Retina (tissue), 1 donor: ENCODE measurements around the gene TLX2.

Source experiments
- DNase-seq: peaks from one replicate; pipeline ENCODE4 v3.0.0-alpha.2; 2016

TLX2 gene

DNA sequence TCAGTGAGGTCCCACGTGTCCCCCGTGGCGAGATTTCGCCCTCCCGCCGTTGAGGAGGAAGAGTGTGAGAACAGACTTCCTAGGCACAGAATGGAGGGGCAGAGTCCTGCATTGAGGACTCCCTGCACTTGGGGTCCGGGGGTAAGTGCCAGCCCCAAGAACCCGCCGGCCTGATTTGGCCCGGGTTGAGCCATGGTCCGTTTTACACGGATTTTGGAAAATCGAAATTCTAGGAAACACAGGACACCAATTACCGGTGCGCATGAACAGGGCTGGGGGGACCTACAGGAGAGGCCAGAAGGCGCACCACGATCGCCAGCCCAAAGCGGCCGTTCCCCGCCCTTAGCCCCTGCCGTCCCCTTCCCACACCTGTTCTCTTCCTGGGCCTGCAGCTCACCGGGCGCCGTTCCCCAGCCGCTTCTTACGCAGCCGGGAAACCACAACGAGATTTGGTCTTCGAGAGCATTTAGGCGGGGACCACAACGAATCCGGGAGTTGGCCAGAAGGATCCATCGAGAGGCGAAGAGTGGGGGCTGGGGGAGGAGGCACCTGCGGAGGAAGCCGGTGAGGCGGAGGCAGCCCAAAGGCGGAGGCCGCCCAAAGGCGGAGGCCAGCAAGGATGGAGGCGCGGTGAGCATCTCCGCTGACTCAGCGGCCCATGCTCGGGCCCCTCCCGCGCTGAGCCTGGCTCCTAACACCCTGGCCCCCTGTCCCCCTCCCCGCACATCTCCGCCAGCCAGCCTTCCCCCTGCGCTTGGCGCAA, 464 bp upstream of the TLX2 start:
- peak; percentile 75 for DNase-seq

DNA sequence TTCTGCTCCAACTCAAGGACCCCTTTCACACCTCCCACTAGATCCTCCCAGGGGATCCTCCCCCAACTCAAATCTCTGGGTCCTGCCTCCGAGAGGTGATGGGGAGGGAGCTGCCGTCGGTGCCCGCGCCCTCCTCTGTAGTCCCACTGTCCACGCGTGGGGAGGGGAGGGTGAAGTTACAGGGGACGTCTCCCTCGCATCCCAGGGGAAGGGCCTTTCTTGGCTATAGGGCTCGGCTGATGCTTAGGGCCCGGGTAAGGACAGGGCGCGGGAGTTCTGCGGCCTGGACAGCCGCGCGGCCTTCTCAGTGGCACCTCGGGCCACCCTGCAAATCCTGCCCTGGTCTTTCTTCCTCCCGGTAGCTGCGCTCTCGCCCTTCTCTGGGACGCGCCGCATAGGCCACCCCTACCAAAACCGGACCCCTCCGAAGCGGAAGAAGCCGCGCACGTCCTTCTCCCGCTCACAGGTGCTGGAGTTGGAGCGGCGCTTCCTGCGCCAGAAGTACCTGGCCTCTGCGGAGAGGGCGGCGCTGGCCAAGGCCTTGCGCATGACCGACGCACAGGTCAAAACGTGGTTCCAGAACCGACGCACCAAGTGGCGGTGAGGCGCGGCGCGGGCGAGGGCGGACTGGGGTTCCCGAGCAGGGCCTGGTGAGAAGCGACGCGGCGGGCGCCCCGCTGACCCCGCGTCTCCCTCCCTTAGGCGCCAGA, 1.2 kb downstream of the TLX2 start:
- peak; percentile 43 for DNase-seq

DNA sequence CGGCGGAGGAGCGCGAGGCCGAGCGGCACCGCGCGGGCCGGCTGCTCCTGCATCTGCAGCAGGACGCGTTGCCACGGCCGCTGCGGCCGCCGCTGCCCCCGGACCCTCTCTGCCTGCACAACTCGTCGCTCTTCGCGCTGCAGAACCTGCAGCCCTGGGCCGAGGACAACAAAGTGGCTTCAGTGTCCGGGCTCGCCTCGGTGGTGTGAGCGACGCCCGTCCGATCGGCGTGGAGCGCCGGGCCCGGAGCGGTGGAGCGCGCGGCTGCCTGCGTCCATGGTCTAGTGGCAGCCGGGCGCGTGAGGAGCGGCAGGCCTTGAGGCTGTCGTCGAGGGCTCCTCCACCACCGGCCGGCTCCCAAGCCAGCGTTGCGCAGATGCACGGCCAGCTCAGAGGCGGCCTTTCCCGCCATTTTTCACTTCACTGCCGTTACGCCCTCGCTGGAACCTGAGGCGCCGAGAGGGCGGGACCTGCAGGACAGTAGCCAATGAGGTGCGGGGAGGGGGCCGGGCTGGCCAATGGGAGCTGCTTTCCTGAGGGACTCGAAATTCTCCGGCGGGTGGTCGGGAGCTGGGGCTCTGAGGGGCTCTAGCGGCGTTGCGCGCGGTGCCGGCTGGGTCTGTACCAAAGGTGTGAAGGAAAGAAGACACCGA, 1.9 kb downstream of the TLX2 start:
- peak; percentile 86 for DNase-seq

GRCh38 chr2:74516650-74517049, 2.4 kb downstream of the TLX2 start:
- no peak for DNase-seq

- DNase-seq, result no peak
Observed at GRCh38 chr2:74522516-74522915, 8.3 kb downstream of the TLX2 start.

GRCh38 chr2:74524005-74524404, 9.8 kb downstream of the TLX2 start:
- DNase-seq, result no peak

GRCh38 chr2:74524955-74525716, 10.9 kb downstream of the TLX2 start:
- DNase-seq, result no peak

DNA sequence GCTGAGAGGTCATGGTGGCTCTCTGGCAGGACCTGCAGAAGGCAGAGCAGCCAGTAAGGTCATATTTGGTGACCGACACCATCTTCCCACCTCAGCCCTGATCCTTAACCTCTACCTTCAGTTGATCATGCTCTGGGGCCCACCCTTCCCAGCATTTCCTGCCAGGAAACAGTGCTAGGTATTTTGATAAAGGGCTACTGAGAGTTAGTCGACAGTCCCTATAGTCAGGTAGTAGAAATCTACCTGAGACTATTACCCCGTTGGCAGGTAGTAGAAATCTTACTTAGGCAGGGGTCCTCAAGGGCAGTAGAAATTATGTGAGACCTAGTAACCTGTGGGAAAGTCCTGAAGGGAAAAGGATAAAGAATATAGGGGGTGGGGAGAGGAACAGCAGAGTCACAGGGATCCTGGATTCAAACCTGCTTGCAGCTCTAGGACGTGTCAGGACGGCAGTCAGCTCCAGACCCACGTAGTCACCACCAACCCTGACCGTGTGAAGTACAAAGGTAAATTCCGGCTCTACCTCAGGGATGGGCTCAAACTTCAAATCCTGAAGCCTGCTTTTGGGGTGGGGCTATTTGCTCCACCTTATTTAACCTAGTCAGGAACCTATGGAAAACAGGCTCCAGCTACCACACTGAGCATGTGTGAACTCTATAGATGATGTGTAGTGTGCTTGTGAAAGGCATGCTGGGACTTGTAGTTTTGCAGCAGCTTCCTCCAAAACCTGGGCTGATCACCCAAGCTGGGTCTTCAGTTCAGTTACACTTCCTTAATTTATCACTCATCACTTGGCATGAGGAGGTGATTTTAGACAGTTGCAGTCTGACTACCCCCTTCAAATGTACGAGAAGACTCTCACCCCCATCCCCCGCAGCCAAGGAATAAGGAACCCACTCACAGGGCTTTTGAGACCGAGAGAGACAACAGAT, 11.7 kb downstream of the TLX2 start, which contains the start of gene DQX1:
Gene DQX1, minus strand, starts transcription at position 515 of the 932 bp plus-strand sequence. Its CDS starts 502 bp downstream, at position 13.
- DNase-seq, result peak; percentile 27

DNA sequence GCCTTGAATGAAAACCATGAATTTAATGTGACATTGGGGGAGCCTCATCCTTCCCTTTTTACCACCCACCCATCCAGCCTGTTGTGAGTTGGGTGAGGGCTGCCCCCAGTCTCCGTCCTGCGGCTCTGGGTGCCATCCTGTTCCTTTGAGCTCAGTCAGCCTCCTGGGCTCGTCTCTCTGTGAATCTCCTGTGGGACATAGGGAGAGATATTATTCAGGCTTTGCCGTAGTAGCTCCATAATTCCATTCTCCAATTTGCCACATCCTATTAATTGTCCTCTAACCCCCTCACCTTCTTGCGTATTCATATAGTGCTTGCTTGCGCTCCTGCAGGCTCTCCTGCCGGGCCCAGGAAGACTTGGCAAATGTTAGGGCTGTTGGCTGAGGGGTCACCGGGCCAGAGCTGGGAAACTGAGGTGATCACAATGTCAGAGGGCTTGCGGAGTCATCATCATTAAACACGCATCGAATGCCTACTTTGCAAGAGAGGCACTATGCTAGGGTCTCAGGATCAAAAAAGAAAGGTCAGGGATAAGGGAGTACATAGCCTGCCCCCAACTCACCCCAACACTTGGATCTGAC, 12.5 kb downstream of the TLX2 start:
- no peak for DNase-seq

DNA sequence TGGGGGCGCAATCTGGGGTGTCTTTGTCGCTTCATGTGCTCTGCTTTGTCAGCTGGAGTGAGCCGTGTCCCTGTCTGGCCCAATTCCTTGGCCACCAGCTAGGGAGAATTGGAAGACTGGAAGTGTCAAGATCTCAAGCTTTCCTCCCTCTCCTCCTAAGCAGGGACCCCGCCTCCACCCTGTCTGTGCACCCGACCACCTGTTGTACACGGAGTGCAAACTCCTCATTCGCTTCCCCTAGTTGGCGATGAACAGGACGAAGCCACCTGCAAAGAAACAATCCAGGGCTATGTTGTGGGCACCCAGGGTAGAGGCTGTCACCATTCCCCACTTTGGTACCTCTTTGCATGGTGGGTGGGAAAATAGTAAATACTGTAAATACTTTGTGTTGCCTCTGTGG, 13.5 kb downstream of the TLX2 start:
- no peak for DNase-seq

- no peak for DNase-seq
Observed at GRCh38 chr2:74528600-74529356, 14.5 kb downstream of the TLX2 start.

DNA sequence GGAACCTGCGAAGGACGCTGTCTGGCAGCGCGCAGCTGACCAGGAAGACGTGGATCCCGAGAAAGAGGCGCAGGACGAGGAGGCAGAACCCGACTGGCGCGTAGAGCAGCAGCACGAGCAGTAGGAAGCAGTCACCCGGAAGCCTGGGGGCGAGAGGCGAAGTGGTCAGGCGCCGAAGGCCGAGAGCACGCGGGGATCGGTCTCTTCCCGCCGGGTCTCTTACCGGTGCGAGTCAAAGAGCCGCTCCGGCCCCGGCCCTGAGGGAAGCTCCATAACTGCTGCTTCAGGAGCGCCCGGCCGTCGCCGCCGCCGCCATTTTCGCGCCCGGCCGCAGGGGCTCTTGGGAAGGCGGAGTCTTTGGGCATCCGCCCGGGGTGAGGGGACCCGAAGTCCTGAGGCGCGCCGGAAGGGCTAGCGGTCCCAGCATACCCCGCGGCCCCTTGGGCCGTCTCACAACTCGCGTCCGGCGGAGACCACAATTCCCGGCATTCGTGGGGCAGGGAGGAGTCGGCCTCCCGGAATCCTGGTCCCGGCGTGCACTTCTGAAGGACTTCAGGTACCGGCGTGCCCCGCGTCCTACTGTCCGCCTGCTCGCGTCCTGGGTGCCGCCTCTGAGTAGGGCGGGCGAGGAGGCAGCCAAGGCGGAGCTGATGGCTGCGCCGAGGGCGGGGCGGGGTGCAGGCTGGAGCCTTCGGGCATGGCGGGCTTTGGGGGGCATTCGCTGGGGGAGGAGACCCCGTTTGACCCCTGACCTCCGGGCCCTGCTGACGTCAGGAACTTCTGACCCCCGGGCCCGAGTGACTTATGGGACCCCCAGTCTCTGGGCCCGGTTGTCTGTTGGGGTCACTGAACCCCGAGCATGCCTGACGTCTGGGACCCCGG, 15.3 kb downstream of the TLX2 start, which contains the start of the genes AUP1 and HTRA2:
Gene AUP1, minus strand, starts transcription at position 350 of the 882 bp plus-strand sequence. Its CDS starts 77 bp downstream, at position 273.
Gene HTRA2, plus strand, starts transcription at position 577 of the 882 bp plus-strand sequence. Its CDS starts 74 bp downstream, at position 651.
- peak; percentile 97 for DNase-seq

GRCh38 chr2:74530239-74531187, 16.3 kb downstream of the TLX2 start:
- peak; percentile 70 for DNase-seq

DNA sequence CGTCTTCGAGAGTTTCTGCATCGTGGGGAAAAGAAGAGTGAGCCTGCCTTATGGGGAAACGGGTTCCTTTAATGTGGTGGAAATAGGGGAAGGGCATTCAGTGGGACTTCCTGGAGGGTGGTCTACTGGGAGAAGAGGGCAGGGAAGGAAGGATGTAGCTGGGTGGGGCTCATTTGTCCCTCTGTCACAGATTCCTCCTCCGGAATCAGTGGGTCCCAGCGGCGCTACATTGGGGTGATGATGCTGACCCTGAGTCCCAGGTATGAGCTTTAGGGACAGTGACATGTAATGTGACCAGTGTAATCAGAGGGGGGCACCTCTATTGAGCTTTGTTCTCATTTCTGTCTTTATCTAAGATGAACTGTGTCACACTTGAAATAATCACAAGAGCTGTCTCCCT, 17.4 kb downstream of the TLX2 start:
- DNase-seq, result no peak

DNA sequence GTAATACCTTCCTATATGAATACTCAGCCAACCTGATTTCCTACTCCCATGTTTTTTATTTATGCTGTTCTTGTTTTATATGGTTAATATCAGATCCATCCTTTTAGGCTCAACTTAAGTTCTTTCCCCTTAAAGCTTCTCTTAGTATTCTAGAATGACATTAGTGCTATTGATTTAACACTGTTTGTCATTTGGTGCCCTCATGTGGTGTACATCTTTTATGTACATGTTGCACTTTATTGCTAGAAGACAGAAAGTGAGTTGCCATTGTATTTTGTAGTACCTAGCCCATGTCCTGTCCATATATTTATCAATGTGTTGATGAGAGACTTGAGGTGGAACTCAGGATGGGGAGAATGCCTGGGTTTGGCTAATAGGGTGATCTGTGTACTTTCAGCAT, 18.0 kb downstream of the TLX2 start:
- DNase-seq, result no peak

- no peak for DNase-seq
Observed at GRCh38 chr2:74533464-74533863, 19.2 kb downstream of the TLX2 start.

DNA sequence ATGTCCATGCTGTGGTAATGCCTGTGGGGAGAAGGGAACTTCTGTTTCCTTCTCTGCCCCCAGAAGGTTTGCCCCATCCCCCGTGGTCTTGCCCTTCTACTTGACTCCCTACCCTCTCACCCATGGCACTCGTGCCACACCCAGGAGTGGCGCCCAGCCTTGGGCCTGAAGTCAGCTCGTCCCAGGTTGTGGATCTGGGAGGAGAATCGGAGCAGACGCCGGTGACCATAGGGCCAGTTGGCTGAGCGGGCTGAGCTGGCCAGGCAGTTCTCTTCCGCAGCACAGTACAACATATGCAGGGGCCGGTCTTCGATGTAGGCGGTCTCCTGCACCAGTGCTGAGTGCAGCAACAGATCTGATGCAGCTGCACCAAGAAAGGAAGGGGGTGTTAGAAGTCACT, 20.2 kb downstream of the TLX2 start:
- DNase-seq, result no peak

DNA sequence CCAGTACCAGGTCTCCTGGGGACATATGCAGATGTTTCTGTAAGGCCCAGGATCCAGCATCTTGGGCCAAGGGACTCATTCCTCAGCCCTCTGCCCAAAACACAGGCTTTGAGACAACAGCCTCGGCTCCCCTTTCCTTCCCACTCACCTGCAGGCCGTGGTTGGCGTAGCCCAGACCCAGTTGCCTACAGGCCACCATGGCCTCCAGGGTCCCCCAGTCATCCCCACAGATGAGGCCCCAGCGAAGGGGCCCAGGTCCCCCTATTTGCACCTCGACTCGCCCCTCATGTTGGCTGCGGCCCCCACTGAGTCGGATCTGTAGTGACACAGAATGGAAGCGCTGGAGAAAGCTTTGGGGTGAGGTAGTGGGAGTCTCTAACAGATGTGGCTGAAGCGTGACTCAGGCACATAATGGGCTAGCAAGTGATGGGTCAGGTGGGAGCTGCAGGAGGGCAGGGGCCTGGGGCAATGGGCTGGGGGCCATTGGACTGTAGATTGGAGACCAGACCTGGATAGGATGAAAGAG, 21.3 kb downstream of the TLX2 start:
- no peak for DNase-seq
